Brain pericyte (primary cell): ENCODE data around the gene JAZF1.
A peak's percentile ranks its signal among the peaks of the same experiment; 100 is the strongest.
"Not testable (repeated sequence)": the region's sequence is repeated elsewhere in the genome, so short reads cannot be mapped to it uniquely, and the experiment has no call there.

Experiments
- DNase-seq: peaks from one replicate; pipeline ENCODE4 v3.0.0-alpha.2; 2012; ENCODE audit warnings: low read depth, low spot score

JAZF1 gene

DNA sequence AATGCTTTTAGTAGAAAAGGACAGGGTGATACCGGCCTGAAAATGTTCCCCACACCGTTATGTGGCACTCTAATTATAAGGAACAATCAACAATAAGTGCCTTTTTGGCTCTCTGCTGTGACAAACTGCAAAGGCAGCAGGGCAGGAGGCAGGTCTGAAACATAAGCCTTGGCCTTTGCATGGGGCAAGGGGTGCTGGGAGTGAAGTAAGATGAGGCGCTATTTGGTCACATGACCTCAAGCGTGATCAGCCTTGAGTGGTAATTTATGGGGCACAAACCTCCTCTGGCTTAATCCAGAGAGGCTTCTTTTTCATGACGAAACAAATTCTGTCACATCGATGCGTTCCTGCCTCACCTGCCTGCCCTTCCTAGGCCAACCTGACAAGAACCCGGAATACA, 237.9 kb downstream of the JAZF1 start:
- no peak for DNase-seq

DNA sequence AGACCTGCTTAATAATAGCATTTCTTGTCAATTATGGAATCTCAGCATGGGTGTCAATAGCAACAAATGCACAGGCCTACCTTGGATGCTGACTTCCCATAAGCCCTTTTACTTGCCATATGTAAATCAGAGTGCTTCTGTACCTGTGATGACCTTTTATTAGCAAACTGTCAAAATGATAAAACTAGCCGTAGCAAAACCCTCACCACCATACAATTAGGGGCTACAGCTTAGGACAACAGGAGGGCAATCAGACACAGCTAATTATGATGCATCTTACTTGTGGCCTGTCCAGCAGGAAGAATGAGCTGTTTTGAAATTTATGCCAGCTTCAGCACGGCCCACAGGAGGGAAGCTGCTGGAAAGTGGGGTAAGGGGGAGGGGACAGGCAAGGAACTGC, 239.1 kb downstream of the JAZF1 start:
- DNase-seq: no peak

DNA sequence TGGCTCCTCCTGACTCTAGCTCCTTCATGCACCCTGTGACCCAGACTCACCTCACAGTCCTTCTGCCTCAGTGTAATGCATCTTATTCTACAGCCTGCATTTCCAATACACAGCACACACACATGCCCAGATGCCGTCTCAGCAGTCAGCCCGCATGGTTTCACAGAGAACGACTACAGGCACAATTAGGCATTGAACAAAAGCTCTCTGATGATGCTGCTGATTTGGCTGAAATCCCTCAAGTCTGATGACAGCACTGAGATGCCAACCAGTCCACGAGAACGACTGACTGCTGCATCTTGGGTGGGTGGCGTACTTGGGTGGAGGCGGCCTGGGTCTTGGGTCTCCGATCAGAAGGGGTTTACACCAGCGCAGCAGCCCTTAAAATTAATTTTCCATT, 240.3 kb downstream of the JAZF1 start:
- no peak for DNase-seq

DNA sequence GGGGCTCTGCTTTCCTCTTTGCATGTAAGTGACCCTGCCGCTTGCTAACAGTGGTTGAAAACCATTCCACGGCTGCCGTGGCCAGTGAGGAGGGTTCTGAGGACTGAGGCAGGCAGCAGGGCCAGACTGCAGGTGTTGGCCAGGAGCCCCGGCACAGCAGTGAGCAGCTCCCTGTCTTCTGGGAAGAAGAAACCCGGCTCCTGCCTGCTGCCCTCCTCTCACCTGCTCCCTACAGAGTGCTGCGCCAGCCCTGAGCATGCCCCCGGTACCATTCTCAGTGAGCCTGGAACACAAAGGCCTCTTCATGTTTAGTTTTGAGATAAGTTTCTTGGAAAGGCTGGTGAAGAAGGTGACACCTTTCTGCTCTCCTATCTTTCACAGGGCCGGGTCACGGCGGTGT, 240.7 kb downstream of the JAZF1 start:
- no peak for DNase-seq

DNA sequence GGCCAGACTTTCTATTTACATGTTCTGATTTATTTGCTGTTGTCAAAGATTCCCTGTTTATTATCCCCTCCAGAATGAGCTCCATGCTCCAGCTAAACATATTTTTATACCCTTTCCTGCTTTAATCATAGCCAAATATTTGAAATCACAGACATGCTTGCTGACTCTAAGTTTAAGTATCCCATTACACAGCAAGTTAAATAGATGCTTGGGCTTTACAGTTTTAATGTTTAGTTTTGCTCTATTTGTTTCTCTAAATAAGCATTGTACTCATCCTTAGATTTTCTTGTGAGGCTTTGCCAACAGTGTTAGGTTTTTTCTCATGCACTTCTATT, 243.9 kb downstream of the JAZF1 start:
- DNase-seq: no peak

DNA sequence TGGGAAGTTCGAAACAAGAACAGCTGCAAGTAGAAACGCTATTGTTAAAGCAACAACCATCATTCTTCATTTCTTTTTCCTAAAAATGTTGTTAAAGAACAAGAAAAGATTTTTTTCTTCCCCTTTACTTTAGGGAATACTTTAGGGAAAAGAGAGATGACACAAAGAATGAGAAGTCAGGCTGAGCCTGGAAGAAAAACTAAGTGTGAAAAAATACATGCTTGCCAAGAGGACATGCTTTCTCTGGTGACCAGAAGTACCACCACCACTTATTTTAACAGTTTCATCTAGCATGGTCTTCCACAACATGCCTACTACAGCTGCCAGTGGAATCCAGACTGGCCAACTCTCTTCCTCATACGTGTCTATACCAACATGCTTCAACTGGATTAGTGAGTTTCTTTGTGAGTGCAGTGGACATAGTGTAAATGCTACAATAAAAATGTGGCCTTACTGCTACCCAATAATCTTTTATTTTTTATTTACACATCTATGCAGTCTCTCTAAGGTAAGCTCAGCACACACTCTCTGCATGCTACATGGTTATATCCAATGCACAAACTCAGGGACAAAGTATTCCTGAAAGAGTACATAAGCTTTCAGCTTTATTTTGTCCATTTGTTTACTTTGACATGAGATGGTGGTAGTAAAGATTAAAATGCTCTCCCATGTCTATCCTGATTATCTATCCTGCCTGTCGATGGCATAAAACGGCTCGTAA, 244.4 kb downstream of the JAZF1 start:
- no peak for DNase-seq

DNA sequence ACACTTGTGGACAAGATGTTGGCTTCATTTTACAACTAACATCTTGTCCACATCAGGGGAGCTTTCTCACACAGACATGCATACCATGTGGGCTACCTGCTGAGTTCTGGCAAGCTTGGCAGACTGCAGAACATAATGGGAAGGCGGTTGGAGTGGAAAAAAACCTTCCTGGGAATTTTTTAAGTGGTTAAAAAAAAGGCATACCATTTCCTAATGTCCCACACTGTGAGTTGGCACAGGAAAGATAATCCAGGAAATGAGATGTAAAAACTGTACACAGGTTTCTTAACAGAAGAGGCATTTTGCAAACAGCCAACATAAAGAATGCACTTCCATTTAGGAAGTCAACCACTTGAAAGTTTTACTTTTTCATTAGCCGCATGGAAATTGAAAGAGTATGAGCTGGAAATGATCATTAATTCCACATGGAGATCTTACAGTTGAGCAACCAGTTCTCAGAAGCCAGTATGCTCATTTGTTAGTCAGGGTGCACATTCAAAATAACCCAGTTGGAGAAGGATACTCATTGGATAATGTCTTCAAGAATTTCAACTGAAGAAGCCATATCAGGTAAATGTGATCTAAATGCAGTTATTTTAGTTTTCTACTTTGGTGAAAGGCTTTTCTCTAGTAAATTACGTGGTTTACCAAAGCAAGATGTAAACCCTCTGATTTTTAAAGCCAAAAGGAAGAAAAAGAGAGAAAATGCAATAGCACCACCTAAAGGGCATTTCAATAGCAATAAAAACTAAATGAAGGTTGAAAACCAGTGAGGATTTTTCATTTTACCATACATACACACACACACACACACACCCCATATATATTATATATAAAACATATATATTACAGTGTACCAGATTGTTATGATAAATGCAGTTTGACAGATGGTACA, 246.7 kb downstream of the JAZF1 start:
- DNase-seq: peak; percentile 72

DNA sequence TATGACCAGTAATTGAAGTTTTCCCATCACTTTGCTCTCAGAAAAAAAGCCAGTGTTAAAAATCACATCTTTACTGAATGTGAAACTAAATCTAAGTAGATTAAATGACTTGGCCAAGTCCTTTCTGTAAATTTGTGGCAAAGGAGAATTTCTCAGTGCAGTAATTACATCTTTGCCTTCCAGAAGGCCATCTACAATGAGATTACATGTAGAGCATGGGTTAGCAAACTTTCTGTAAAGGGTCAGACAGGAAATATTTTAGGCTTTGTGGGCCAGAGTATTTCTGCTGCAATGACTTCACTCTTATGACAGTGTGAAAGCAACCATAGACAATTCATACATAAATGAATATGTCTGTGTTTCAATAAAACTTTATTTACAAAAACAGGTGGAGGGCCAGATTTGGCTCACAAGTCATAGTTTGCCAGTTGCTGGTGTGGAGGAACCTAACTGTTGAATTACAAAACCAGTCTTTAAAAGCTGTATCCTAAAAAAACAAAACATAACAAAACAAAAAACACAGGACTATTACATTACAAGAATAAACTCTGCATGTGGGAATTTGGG, 249.6 kb downstream of the JAZF1 start:
- no peak for DNase-seq

DNA sequence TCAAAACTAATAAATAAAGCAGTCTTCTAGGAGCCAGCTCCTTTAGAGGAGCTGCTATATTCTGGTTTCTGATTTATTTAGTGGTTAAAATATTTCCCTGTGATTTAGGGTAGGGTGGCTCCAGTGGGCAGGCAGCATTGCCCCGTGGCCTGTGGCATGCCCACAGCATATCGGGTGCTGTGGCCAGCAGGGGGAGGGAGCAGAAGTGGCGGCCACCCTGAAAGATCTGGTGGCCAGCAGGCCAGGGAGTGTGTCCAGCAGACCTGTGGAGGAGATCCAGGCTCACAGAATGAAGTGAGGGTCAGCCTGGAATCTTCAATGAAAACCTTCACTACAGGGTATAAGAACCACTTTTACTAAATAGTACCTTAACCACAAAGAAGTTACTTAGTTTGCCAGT, 251.5 kb downstream of the JAZF1 start:
- DNase-seq: no peak

DNA sequence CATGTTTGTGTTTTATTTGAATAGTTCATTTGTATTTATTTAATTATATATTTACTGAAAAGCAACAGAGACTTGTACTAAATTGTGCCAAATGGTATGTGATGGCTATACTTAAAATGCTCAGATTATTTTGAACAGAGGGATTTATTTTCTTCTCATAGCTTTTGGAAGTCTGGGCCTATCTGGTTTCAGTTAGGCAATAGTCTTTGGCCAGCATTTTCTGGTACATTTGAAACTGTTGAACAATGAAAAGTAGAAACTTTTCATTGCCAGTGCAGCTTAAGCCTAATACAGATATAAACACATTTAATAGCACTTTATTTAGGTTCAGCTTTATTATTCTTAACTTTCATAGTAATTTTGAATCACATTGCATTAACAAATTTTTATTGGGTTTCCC, 252.6 kb downstream of the JAZF1 start:
- DNase-seq: no peak

DNA sequence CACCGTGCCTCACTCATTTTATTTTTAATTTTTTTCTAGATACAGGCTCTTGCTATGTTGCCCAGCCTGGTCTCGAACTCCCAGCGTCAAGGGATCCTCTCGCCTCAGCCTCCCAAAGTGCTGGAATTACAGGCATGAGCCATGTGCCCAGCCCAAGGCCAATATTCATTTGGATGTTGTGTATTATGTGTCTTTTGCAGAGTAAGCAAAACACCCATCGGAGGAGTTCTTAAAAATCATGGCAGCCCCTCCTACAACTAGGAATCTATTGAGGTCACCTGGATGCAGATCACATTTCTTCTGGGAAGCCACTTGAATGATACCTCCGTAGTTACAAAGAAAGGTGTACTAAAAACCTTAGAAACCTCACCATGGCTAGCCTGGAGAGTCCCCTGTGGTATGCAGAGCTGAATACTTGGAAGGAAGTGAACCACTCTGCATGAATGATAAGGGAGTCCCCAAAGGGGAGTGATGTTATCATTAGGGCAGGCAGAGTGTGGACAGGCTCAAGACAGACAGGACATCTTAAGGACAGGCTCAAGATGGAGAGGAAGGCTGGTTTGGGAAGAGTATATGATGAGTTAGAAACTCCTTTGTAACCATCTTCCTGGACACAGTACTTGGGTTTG, 254.9 kb downstream of the JAZF1 start:
- no peak for DNase-seq

DNA sequence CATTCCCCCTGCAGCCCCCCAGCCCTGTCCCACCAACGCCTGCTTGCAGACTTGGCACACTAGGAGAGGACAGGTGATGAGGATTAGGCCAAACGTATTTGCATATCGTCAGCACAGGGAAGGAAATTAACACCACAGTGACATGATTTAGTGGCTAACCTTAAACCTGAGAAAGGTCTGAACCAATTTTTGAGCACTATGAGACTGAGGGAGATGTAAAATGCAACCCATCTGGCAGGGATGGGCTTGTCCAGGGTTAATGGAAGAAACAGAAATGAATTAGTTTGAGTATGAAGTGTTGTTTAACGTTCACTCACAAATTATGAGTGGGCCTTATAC, 257.0 kb downstream of the JAZF1 start:
- no peak for DNase-seq

DNA sequence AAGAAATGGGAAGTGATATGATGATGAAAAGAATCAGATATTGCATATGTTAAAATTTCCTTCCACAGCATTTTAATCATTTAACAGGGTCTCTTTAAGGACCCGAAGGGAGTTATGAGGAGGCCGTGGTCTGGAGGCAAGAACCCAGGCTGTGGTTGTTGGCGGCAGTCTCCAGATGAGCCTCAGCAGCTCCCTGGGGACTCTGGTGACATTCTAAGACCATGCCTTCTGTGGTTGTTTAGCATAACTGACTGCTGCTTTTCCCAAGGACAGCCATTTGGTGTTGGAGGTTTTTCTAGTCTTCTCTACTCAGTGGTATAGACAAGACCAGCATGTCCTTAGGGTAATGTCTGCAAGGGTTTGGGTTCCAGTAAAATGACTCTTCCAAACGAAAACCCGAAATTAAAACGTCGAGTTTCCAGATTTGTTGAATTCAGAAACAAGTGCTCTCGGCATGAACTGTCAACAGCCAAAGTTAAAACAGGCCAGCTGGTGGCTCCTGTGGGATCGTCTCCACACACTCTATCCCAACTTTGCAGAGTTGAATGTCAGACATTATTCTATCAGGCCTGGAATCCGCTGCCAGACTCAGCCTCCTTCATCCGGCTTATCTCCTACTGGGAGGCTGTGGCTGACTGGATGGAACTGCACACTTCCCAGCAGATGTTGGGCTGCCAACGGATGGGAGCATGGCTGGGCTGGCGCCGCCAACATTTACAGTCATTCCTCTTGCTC, 257.5 kb downstream of the JAZF1 start:
- no peak for DNase-seq

DNA sequence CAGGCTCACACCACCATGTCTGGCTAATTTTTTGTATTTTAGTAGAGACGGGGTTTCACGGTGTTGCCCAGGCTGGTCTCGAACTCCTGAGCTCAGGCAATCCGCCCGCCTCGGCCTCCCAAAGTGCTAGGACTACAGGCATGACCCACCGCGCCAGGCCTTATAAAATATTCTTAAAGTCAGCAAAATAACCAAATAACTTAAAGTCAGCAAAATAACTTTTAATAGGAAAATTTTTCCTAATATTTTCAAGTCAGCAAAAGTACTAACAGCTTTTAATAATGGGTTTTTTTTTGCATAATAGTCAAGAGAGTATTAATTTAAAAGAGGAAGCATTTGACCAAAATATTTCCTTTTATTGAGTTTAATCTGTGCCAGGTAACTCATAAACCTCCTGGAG, 258.2 kb downstream of the JAZF1 start:
- DNase-seq: not testable (repeated sequence)

DNA sequence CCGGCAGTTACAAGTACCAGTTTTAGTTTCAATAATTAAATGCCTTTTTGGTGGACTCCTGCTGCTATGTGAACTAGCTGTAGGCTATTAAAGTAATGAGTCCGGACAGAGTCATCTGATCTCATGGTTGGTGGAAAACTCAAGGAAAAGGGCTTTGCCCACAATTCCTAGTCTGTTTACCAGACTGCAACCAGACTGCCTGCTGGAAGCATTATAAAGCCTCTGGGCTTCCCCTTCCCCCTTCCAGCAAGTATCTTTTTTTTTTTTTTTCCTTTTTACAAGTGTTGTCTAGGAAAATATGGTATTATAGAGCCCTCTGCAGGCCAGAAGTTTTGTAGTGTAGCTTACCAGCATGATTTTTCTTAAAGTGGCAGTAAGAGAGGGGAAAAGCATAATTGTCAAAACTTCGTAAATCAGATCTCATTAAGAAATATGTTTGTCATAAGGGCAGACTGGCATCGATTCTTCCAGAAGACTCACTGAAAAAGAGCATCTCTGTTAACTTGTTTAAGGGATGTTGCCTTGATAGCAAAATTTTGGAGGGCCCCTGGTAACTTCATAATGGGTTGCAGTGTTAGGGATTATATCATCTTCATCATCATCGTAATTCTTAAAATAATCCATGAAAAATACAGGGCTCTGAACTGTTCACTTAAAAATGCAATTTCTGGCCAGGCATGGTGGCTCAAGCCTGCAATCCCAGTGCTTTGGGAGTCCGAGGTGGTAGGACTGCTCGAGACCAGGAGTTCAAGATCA, 259.3 kb downstream of the JAZF1 start:
- DNase-seq: peak; percentile 53

DNA sequence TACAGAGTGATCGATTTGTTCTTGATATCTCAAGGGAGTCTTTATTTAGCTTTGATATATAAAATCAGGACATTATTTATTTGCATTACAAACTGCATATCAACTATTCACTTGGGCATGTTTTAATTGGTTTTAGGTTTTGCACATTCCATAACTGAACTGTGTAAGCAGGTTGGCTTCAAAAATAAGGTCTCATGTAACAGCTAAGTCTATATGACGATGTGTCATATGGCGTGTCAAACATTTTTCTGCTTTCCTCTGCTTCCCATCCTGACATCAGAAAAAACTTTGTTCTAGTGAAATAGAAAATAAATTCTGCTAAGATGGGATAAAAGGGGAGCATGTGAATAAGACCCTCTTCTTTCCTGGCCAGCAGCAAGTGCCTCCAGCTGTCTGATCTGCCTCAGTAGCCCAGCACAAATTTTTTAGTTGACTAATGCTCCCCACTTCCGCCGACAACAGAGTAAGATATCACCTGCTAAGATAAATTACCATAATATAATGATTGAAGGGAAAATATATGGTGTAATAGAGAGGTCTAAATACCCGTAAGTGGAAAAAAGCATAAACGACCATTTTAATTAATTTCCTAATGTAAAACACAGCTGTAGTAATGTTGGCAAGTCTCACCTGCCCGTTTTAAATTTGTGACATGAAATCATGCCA, 260.2 kb downstream of the JAZF1 start:
- no peak for DNase-seq

DNA sequence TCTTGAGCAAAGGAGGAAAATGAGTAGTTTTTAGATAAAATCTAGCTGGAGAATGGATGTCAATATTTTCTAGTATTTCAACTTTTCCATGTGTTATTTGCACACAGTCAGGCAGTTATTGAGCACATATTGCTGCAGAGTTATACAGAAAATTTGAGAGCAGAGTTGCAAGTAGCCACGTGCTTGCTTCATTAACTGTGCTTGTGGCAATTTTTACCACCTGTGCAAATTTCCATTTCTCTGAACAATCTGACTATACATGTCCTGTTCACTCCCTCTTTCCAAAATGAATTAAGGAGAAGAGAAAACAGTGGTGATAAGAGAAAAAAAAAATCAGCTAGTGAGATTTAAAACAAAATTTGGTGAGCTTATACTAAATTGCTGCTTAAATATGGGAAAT, 262.1 kb downstream of the JAZF1 start:
- no peak for DNase-seq

DNA sequence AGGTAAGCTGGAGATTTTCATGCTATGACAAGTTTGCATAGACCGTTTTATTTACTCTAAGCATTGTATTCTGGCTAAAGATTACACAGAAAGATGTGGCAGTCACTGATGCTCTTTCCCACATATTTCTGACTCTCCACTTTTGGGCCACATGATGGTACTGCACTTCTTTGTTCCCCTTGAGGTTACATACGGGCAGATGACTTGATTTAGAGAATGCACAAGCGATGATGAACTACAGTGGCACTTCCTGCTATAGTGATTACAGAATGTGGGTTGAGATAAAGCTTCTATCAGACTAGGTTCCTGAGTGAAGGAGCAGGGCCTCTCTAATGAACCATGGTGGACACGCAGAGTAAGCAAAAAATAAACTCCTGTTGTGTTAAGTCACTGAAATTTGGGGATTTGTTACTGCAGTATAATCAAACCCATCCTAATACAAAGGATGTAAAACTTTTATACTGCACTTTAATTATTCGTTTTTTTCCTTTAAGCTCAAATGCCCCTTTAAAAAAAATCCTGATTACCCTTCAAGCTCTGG, 262.8 kb downstream of the JAZF1 start:
- DNase-seq: no peak

DNA sequence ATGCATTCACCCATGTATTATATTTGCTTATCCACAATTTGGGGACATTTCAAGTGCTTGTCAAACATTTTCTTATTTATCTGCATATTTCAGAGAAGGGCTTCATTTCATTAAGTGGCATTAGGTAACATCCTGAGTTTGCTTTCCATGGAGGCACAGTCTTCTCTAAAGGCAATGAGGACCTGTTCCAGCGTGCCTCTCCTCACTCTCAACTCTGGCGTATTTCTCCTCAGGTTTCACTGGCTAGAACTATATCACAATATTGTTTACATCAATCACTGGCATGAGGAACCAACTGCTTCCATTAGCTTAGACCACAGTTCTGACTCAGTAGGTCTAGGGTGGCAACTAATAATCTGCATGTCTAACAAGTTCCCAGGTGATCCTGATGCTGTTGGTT, 263.5 kb downstream of the JAZF1 start:
- DNase-seq: no peak

DNA sequence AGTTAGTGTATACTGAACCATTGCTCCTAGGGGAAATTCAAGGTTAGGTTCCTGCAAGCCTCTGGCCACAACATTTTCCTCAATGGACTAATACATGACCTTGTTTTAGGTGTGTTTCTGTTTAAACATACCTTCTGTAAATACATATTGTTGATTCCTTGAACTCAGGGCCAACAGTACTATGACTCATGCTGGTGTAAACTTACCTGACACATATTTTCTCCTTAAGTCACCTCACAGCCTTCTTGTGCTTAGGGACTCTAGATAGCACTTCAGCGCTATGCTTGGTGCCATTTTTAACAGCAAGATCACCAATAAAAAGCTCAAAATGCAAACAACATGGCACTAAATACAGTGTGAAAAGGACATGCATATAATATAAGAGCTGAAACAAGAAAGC, 264.2 kb downstream of the JAZF1 start:
- DNase-seq: no peak
